Neural progenitor cell (in vitro differentiated cells): ENCODE measurements around the gene SAMD4B. TPM values are rescaled to one million over a fixed set of nuclear protein-coding genes. Genes with fewer than 3 reads are reported as not detected.
A peak's percentile ranks its signal among the peaks of the same experiment; 100 is the strongest.

Source experiments
- DNase-seq: peaks from one replicate; pipeline ENCODE4 v3.0.0-alpha.2; 2016; ENCODE audit warnings: low spot score
- H2AFZ ChIP-seq: fragments of 200-600 bp; sonication (generic); replicated peaks from 2 replicates; pipeline ENCODE4 v1.6.1; 2016; ENCODE audit warnings: antibody characterized with exemption
- H3F3A ChIP-seq: fragments of 200-600 bp; sonication (generic); 2 replicates; pipeline ENCODE4 v1.6.1; 2016; ENCODE audit warnings: antibody characterized with exemption, low read depth
- H3K27ac ChIP-seq: fragments of 200-600 bp; sonication (generic); 2 replicates; pipeline ENCODE4 v1.5.1; 2016; ENCODE audit warnings: mild to moderate bottlenecking
- H3K27me3 ChIP-seq: fragments of 200-600 bp; sonication (generic); 2 replicates; pipeline ENCODE4 v1.6.1; 2016; ENCODE audit warnings: mild to moderate bottlenecking, moderate library complexity
- H3K36me3 ChIP-seq: fragments of 200-600 bp; sonication (generic); 2 replicates; pipeline ENCODE4 v1.5.1; 2016
- H3K4me1 ChIP-seq: fragments of 200-600 bp; sonication (generic); 2 replicates; pipeline ENCODE4 v1.6.1; 2016; ENCODE audit warnings: mixed run types
- H3K4me2 ChIP-seq: fragments of 200-600 bp; sonication (generic); 2 replicates; pipeline ENCODE4 v1.6.1; 2016
- H3K4me3 ChIP-seq: fragments of 200-600 bp; sonication (generic); 2 replicates; pipeline ENCODE4 v1.5.1; 2016
- H3K79me2 ChIP-seq: fragments of 200-600 bp; sonication (generic); 2 replicates; pipeline ENCODE4 v1.6.1; 2016; ENCODE audit warnings: low read depth
- H3K9ac ChIP-seq: fragments of 200-600 bp; sonication (generic); 2 replicates; pipeline ENCODE4 v1.6.1; 2016
- H3K9me3 ChIP-seq: fragments of 200-600 bp; sonication (generic); 2 replicates; pipeline ENCODE4 v1.5.1; 2016; ENCODE audit warnings: low read depth
- H4K20me1 ChIP-seq: fragments of 200-600 bp; sonication (generic); 2 replicates; pipeline ENCODE4 v1.6.1; 2016; ENCODE audit warnings: low read depth
- H3K27ac Mint-ChIP-seq: 3 replicates; pipeline ENCODE4 v1.8.0; 2021; ENCODE audit warnings: mixed read lengths
- H3K27me3 Mint-ChIP-seq: 2 replicates; pipeline ENCODE4 v1.8.0; 2022; ENCODE audit warnings: low read depth, mild to moderate bottlenecking, inconsistent platforms, moderate library complexity, mixed read lengths; ENCODE audit not compliant: insufficient read depth
- H3K36me3 Mint-ChIP-seq: 3 replicates; pipeline ENCODE4 v1.8.0; 2021; ENCODE audit warnings: mixed read lengths
- H3K4me1 Mint-ChIP-seq: 3 replicates; pipeline ENCODE4 v1.8.0; 2021; ENCODE audit warnings: mixed read lengths
- H3K4me3 Mint-ChIP-seq: 3 replicates; pipeline ENCODE4 v1.8.0; 2021; ENCODE audit warnings: mild to moderate bottlenecking, moderate library complexity, mixed read lengths
- H3K9me3 Mint-ChIP-seq: 3 replicates; pipeline ENCODE4 v1.8.0; 2020; ENCODE audit warnings: mixed read lengths
- EZH2 ChIP-seq: fragments of 200-600 bp; sonication (generic); IDR thresholded peaks from 2 replicates; pipeline ENCODE4 v1.6.1; 2017; ENCODE audit warnings: antibody characterized with exemption, mild to moderate bottlenecking, moderate library complexity
- EZH2phosphoT487 ChIP-seq: fragments of 200-600 bp; sonication (generic); IDR thresholded peaks from 2 replicates; pipeline ENCODE4 v1.6.1; 2017; ENCODE audit warnings: antibody characterized with exemption
- total RNA-seq: library from RNA; depleted of rRNA; stranded (reverse); fragments of >200 nt; gene quantifications from 2 replicates; pipeline ENCODE4 v1.2.3, GENCODE V29; 2015; ENCODE audit warnings: low replicate concordance
- TF ChIP-seq, protein P1 (sequence below): fragments of 200-600 bp; sonication (generic); IDR thresholded peaks from 2 replicates; pipeline ENCODE4 v1.5.1; 2017; ENCODE audit warnings: antibody characterized with exemption, mild to moderate bottlenecking

Gene SAMD4B
- total RNA-seq, 1 donor from 2014 or later: 32.8 TPM

DNA sequence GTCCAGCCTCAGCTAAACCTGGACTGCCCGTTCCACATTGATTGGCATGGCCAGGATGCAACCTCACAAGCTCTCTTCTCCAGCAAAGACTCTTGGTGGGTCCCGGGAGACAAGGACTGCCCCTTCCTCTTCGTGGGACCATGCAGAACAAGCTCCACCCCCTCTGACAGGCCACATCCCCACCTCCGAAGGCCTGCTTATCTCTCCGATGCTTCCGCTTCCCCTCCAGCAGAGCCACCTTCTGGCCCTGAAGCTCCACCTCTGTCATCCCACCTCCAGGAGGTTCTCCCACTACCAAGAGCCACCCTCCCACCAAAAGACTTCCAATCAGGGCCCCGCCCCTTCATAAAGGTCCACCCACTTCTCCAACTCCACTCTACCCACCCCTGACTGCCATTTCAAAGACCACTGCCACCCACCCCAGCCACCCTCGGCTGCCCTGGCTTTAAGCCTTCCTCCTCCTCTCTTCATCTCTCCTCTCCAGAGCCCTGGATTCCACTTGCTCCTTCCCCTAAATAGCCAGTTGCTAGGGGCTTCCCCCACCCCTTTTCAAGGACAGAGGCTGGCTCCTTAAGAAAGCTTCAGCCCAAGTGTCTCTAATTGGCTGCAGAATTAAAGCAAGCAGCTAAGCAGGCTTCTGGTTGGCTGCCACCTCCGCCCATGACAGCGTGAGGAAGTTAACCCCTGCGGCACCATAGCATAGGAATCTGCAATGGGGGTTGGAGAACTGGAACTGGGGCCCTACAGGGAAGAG is 31.5 kb upstream of the SAMD4B start:
- TF ChIP-seq, protein P1, sequence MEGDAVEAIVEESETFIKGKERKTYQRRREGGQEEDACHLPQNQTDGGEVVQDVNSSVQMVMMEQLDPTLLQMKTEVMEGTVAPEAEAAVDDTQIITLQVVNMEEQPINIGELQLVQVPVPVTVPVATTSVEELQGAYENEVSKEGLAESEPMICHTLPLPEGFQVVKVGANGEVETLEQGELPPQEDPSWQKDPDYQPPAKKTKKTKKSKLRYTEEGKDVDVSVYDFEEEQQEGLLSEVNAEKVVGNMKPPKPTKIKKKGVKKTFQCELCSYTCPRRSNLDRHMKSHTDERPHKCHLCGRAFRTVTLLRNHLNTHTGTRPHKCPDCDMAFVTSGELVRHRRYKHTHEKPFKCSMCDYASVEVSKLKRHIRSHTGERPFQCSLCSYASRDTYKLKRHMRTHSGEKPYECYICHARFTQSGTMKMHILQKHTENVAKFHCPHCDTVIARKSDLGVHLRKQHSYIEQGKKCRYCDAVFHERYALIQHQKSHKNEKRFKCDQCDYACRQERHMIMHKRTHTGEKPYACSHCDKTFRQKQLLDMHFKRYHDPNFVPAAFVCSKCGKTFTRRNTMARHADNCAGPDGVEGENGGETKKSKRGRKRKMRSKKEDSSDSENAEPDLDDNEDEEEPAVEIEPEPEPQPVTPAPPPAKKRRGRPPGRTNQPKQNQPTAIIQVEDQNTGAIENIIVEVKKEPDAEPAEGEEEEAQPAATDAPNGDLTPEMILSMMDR: no peak
- TF ChIP-seq EZH2phosphoT487 (no peak), EZH2 (no peak)
- Histone ChIP-seq H2AFZ (no peak overlapping the region), H3K79me2 (no peaks in the 10 kb centered on the region), H3K27me3 (peaks cover 34% of the 10 kb centered on the region), H3K9ac (no peak overlapping the region), H3K36me3 (no peaks in the 10 kb centered on the region), H4K20me1 (peaks cover 22% of the 10 kb centered on the region), H3K4me1 (peaks cover 5% of the 10 kb centered on the region), H3K4me2 (peak overlapping the region; percentile 48), H3F3A (peaks cover 23% of the 10 kb centered on the region), H3K9me3 (no peaks in the 10 kb centered on the region), H3K4me3 (no peak overlapping the region), H3K27ac (no peak overlapping the region)
- peaks cover 2% of the 10 kb centered on the region for H3K9me3 Mint-ChIP-seq
- H3K36me3 Mint-ChIP-seq: peaks cover 9% of the 10 kb centered on the region
- H3K4me1 Mint-ChIP-seq: peaks cover 18% of the 10 kb centered on the region
- DNase-seq: peak; percentile 75
- no peak overlapping the region for H3K27ac Mint-ChIP-seq
- peaks cover 27% of the 10 kb centered on the region for H3K27me3 Mint-ChIP-seq
- H3K4me3 Mint-ChIP-seq: no peak overlapping the region

DNA sequence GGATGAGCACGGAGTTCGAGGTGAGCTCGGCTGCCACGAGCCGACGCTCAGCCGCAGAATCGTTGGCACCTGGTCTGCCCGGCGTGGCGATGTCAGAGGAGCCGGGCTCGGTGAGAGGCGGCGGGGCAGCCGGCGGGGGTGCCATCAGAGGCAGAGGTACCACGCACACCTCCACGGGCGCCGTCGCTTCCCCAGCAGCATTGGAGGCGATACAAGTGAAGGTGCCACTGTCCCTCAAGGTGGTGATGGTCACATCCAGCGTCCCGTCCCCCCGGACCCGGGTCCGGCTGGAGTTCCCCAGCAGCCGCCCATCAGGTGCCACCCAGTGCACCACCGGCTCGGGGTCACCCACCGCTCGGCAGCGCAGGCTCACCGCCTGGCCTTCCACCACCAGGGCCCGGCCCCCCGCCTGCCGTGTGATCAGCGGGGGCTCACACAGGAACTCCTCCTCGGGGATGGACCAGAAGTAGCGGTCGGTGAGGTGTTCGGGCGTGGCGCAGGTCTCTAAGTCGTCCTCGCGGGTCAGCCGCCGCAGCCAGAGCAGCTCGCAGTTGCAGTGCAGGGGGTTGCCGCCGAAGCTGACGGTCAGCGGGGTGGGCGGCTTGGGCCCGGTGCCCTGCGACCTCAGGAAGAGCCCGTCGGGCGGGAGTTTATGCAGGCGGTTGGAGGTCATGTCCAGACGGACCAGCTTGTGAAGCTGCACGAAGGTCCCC is 28.0 kb upstream of the SAMD4B start:
- no peak overlapping the region for H3K4me2 ChIP-seq
- no peaks in the 10 kb centered on the region for H3K9me3 ChIP-seq
- Mint-ChIP-seq H3K4me3 (no peak overlapping the region), H3K9me3 (peaks cover 2% of the 10 kb centered on the region), H3K27ac (no peak overlapping the region), H3K36me3 (peaks cover 10% of the 10 kb centered on the region), H3K27me3 (peaks cover 10% of the 10 kb centered on the region), H3K4me1 (peaks cover 12% of the 10 kb centered on the region)
- H3K79me2 ChIP-seq: no peaks in the 10 kb centered on the region
- no peak for TF ChIP-seq EZH2
- TF ChIP-seq EZH2phosphoT487: no peak
- H3K36me3 ChIP-seq: no peaks in the 10 kb centered on the region
- no peak overlapping the region for H3K4me3 ChIP-seq
- H3K9ac ChIP-seq: no peak overlapping the region
- H3K4me1 ChIP-seq: no peaks in the 10 kb centered on the region
- H3K27ac ChIP-seq: no peak overlapping the region
- no peak for DNase-seq
- H3F3A ChIP-seq: no peaks in the 10 kb centered on the region
- H4K20me1 ChIP-seq: no peaks in the 10 kb centered on the region
- peaks cover 10% of the 10 kb centered on the region for H3K27me3 ChIP-seq
- H2AFZ ChIP-seq: no peak overlapping the region

DNA sequence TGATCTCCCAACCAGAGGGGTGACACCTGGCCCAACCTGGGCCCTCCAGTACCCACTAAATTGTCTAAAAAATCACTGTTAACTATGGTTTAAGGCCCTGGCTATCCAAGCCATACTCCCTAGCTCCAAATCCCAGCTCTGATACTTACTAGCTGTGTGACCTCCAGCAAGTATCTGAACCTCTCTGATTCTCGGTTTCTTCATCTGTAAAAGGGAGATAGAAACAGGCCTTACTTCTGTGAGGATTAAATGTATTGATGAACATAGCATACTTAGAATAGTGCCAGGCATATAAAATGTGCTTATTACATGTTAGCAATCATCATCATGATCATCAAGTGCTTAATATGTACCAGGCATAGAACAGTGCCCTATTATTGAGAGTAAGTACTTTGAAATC is 26.3 kb upstream of the SAMD4B start:
- H3K9me3 Mint-ChIP-seq: no peaks in the 10 kb centered on the region
- no peak for TF ChIP-seq EZH2phosphoT487
- no peak for TF ChIP-seq EZH2
- TF ChIP-seq, protein P1: no peak

More for the DNA sequence above, 26.3 kb upstream of the SAMD4B start:
- Histone ChIP-seq H3K79me2 (no peaks in the 10 kb centered on the region), H3K4me3 (no peak overlapping the region), H3K9me3 (no peaks in the 10 kb centered on the region), H3K36me3 (no peaks in the 10 kb centered on the region), H3K27me3 (peaks cover 23% of the 10 kb centered on the region), H3K4me1 (peaks cover 6% of the 10 kb centered on the region), H4K20me1 (no peaks in the 10 kb centered on the region), H3F3A (no peaks in the 10 kb centered on the region), H3K27ac (no peak overlapping the region), H3K4me2 (no peak overlapping the region), H3K9ac (no peak overlapping the region), H2AFZ (no peak overlapping the region)
- Mint-ChIP-seq H3K4me3 (no peak overlapping the region), H3K27ac (no peak overlapping the region), H3K27me3 (peaks cover 8% of the 10 kb centered on the region), H3K4me1 (peaks cover 13% of the 10 kb centered on the region), H3K36me3 (peaks cover 7% of the 10 kb centered on the region)
- no peak for DNase-seq
